Epidermal melanocyte (primary cell): ENCODE results near the gene CRISP3.

Experiments
- DNase-seq: peaks from one replicate; pipeline ENCODE4 v3.0.0; 2011; ENCODE audit warnings: low spot score; ENCODE audit not compliant: insufficient read length

The CRISP3 gene

GRCh38 chr6:49692534-49692933, 51.7 kb downstream of the CRISP3 start:
- no peak for DNase-seq
